ENCODE results near the gene MX2. TPM values are rescaled to one million over a fixed set of nuclear protein-coding genes. Genes with fewer than 3 reads are reported as not detected.

The MX2 gene
- total and polyA plus RNA-seq, 4 donors = 4.2 to 33.4 (median 9.3) TPM

DNA sequence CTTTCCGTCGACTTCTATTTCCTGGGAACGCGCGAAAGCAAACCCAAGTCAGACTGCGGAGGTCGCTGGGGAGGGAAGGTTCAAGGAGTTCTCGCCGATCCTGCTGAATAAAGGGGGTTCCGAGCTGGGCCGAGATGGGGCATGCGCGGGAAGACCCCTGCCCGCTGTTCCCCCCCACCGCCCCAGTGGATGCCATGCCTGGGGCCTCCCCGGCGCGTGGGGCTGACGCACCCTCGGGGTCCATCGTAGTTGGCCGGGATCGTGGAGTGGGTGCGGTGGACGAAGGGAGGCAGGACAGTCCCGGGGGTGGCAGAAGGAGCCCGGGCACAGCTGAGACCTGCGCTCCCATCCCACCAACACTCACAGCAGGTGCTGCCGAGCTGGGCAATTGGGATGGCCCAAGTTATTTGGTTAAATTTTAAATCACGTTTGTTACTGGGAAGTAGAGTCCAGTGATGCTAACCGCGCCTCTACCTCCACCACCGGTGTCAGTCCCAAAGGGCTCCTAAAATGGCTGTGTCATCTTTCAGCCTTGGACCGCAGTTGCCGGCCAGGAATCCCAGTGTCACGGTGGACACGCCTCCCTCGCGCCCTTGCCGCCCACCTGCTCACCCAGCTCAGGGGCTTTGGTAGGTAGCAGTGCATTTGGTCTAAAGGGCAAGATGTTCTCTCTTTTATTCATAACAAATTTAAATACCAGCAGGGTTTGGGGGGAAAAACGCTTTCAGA lies 65.0 kb downstream of the MX2 start:
- TF ChIP-seq CTCF (IDR thresholded peaks at IDR 0.05; ENCODE audit: control extremely low read depth, extremely low read depth) = no peak
- peaks cover 0 to 8% (median 5%) of the 10 kb centered on the region in 5 donors for H3K4me1 ChIP-seq (ENCODE audit: control insufficient read depth in 5 of 5, insufficient read depth in 5 of 5, low read length in 5 of 5)
- H3K27ac ChIP-seq (ENCODE audit: low read depth in 1 of 2, low read length in 1 of 2) = peak overlapping the region in 1 of 2 donors; percentile 78
- ATAC-seq (ENCODE audit: insufficient read depth, low FRiP score) (no peak), DNase-seq (no peak)
- 20 to 24% methylated on average over 41 of the region's 41 CpGs for WGBS, 2 donors
- H3K27me3 ChIP-seq (ENCODE audit: control insufficient read depth in 3 of 3, insufficient read depth in 3 of 3, low read length in 2 of 3) = peaks cover 0 to 15% (median 13%) of the 10 kb centered on the region in 3 donors
- H3K9me3 ChIP-seq (ENCODE audit: control insufficient read depth in 4 of 4, insufficient read depth in 3 of 4, low read length in 3 of 4) = no peaks in the 10 kb centered on the region
- H3K36me3 ChIP-seq (ENCODE audit: control insufficient read depth in 4 of 4, insufficient read depth in 4 of 4, low read length in 4 of 4) = peaks cover 0 to 17% (median 0%) of the 10 kb centered on the region in 4 donors
- no peak overlapping the region for H3K9ac ChIP-seq (ENCODE audit: insufficient read depth in 1 of 2, low read length in 2 of 2)
- H3K4me3 ChIP-seq = peak overlapping the region; percentile 54

DNA sequence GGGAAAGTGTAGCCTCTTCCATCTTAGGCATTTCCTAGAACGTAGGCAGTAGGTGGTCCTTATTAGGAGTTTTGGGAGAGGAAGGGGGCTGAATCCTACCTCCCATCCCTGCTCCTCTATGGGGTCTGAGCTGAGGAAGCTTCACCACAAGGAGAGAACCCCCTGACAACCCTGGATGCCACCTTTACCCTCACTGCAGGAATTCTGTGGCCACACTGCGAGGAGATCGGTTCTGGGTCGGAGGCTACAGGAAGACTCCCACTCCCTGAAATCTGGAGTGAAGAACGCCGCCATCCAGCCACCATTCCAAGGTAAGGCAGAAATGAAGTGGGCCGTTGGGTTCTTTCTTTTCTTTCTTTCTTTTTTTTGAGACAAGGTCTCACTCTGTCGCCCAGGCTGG lies 65.7 kb downstream of the MX2 start:
- Histone ChIP-seq H3K4me3 (no peak overlapping the region), H3K9me3 (ENCODE audit: control insufficient read depth in 4 of 4, insufficient read depth in 3 of 4, low read length in 3 of 4) (no peaks in the 10 kb centered on the region), H3K36me3 (ENCODE audit: control insufficient read depth in 4 of 4, insufficient read depth in 4 of 4, low read length in 4 of 4) (peaks cover 0 to 23% (median 0%) of the 10 kb centered on the region in 4 donors), H3K9ac (ENCODE audit: insufficient read depth in 1 of 2, low read length in 2 of 2) (no peak overlapping the region), H3K4me1 (ENCODE audit: control insufficient read depth in 5 of 5, insufficient read depth in 5 of 5, low read length in 5 of 5) (peaks cover 0 to 5% (median 3%) of the 10 kb centered on the region in 5 donors), H3K27ac (ENCODE audit: low read depth in 1 of 2, low read length in 1 of 2) (no peak overlapping the region), H3K27me3 (ENCODE audit: control insufficient read depth in 3 of 3, insufficient read depth in 3 of 3, low read length in 2 of 3) (peaks cover 0 to 15% (median 13%) of the 10 kb centered on the region in 3 donors)
- WGBS, 2 donors = 93% methylated on average over 8 of the region's 8 CpGs
- DNase-seq (no peak), ATAC-seq (ENCODE audit: insufficient read depth, low FRiP score) (no peak)
- no peak for TF ChIP-seq CTCF (IDR thresholded peaks at IDR 0.05; ENCODE audit: control extremely low read depth, extremely low read depth)

- peaks cover 0 to 10% (median 3%) of the 10 kb centered on the region in 5 donors for H3K4me1 ChIP-seq (ENCODE audit: control insufficient read depth in 5 of 5, insufficient read depth in 5 of 5, low read length in 5 of 5)
- no peak for ATAC-seq (ENCODE audit: insufficient read depth, low FRiP score)
- peaks cover 0 to 28% (median 2%) of the 10 kb centered on the region in 4 donors for H3K36me3 ChIP-seq (ENCODE audit: control insufficient read depth in 4 of 4, insufficient read depth in 4 of 4, low read length in 4 of 4)
- H3K9ac ChIP-seq (ENCODE audit: insufficient read depth in 1 of 2, low read length in 2 of 2) = no peak overlapping the region
- peaks cover 0 to 15% (median 13%) of the 10 kb centered on the region in 3 donors for H3K27me3 ChIP-seq (ENCODE audit: control insufficient read depth in 3 of 3, insufficient read depth in 3 of 3, low read length in 2 of 3)
- DNase-seq = no peak
- TF ChIP-seq CTCF (IDR thresholded peaks at IDR 0.05; ENCODE audit: control extremely low read depth, extremely low read depth) = no peak
- H3K4me3 ChIP-seq = no peak overlapping the region
- WGBS, 2 donors = 96 to 98% methylated on average over 8 of the region's 8 CpGs
- H3K9me3 ChIP-seq (ENCODE audit: control insufficient read depth in 4 of 4, insufficient read depth in 3 of 4, low read length in 3 of 4) = no peaks in the 10 kb centered on the region
- H3K27ac ChIP-seq (ENCODE audit: low read depth in 1 of 2, low read length in 1 of 2) = no peak overlapping the region
Measured at GRCh38 chr21:41428311-41428710, 66.5 kb downstream of the MX2 start.

All from lung (tissue), 12 donors.